Naive thymus-derived CD4-positive, alpha-beta T cell (primary cell): ENCODE data around the gene GJB1. TPM values are rescaled to one million over a fixed set of nuclear protein-coding genes. Genes with fewer than 3 reads are reported as not detected.
A peak's percentile ranks its signal among the peaks of the same experiment; 100 is the strongest.

Source experiments
- ATAC-seq: fragments of 150-1000 bp; cut with Tn5 transposase; 2 replicates; pipeline ENCODE4 v1.10.0; 2021; ENCODE audit warnings: mild to moderate bottlenecking, moderate library complexity
- CTCF ChIA-PET: fragments of 350-600 bp; sonication (Branson Sonifier 250); formaldehyde crosslinking; loops from one replicate; lab custom pipeline; 2021; ENCODE audit warnings: antibody characterized with exemption; lab: Charles Lee
- POLR2A ChIA-PET: fragments of 350-600 bp; sonication (Branson Sonifier 250); formaldehyde crosslinking; loops from one replicate; lab custom pipeline; 2021; ENCODE audit warnings: antibody characterized with exemption, inconsistent platforms; lab: Charles Lee
- DNase-seq, 9 donors: peaks; one replicate each; pipeline versions ENCODE4 v3.0.0 to v3.0.0-alpha.2; 2020 to 2022; ENCODE audit warnings: mixed read lengths in 1 of 9
- H3K27ac ChIP-seq: one replicate; pipeline ENCODE4 v1.7.0; 2013; ENCODE audit warnings: mild to moderate bottlenecking, low read depth, low read length, moderate library complexity
- H3K27me3 ChIP-seq, 2 donors: one replicate each; pipeline ENCODE4 v1.7.0; 2013; ENCODE audit warnings: low read length in 2 of 2, mild to moderate bottlenecking in 2 of 2, moderate library complexity in 2 of 2; ENCODE audit not compliant: control insufficient read depth in 2 of 2, insufficient read depth in 2 of 2
- H3K36me3 ChIP-seq, 3 experiments: 1 replicate in 2 of 3; 2 replicates in 1 of 3; pipeline ENCODE4 v1.7.0; 2013; ENCODE audit warnings: low read length in 3 of 3, mild to moderate bottlenecking in 3 of 3, moderate library complexity in 1 of 3; ENCODE audit not compliant: insufficient read depth in 3 of 3, control insufficient read depth in 2 of 3
- H3K4me1 ChIP-seq, 2 donors: one replicate each; pipeline ENCODE4 v1.7.0; 2013; ENCODE audit warnings: low read length in 2 of 2, mild to moderate bottlenecking in 2 of 2, moderate library complexity in 1 of 2; ENCODE audit not compliant: control insufficient read depth in 2 of 2, insufficient read depth in 2 of 2
- H3K4me3 ChIP-seq: 2 replicates; pipeline ENCODE4 v1.7.0; 2013; ENCODE audit warnings: mild to moderate bottlenecking, low read length
- H3K9me3 ChIP-seq, 3 experiments: 1 replicate in 2 of 3; 2 replicates in 1 of 3; pipeline ENCODE4 v1.7.0; 2013; ENCODE audit warnings: low read length in 3 of 3; ENCODE audit not compliant: control insufficient read depth in 2 of 3
- H3K27ac Mint-ChIP-seq, 9 donors: one replicate each; pipeline ENCODE4 v1.8.0; 2020 to 2022; ENCODE audit warnings: mixed read lengths in 9 of 9, mild to moderate bottlenecking in 8 of 9, moderate library complexity in 5 of 9, inconsistent platforms in 2 of 9
- H3K27me3 Mint-ChIP-seq, 5 donors: one replicate each; pipeline ENCODE4 v1.8.0; 2021 to 2022; ENCODE audit warnings: mixed read lengths in 5 of 5, mild to moderate bottlenecking in 1 of 5
- H3K36me3 Mint-ChIP-seq, 5 donors: one replicate each; pipeline ENCODE4 v1.8.0; 2020 to 2022; ENCODE audit warnings: mixed read lengths in 5 of 5, mild to moderate bottlenecking in 3 of 5, inconsistent platforms in 1 of 5
- H3K4me1 Mint-ChIP-seq, 7 donors: one replicate each; pipeline ENCODE4 v1.8.0; 2020 to 2022; ENCODE audit warnings: mixed read lengths in 7 of 7, mild to moderate bottlenecking in 3 of 7, inconsistent platforms in 1 of 7
- H3K4me3 Mint-ChIP-seq, 10 donors: one replicate each; pipeline ENCODE4 v1.8.0; 2020 to 2022; ENCODE audit warnings: mild to moderate bottlenecking in 10 of 10, mixed read lengths in 10 of 10, moderate library complexity in 6 of 10, inconsistent platforms in 2 of 10
- H3K9me3 Mint-ChIP-seq, 11 donors: one replicate each; pipeline ENCODE4 v1.8.0; 2020 to 2022; ENCODE audit warnings: mixed read lengths in 11 of 11, mild to moderate bottlenecking in 4 of 11, inconsistent platforms in 1 of 11, moderate library complexity in 1 of 11
- intact Hi-C, 2 donors: fragments of 100-400 bp; cut with micrococcal nuclease; formaldehyde crosslinking; loops; one replicate each; pipeline ENCODE4 v1.15.1; 2023
- polyA plus RNA-seq, 2 donors: library from polyadenylated mRNA; unstranded; fragments of 300-500 nt; fragmentation: Illumina TruSeq; gene quantifications; one replicate each; pipeline ENCODE4 v1.2.3, GENCODE V29; 2021
- total RNA-seq, 6 experiments: library from RNA in 5 of 6; stranded (reverse) in 5 of 6; gene quantifications; 1 replicate in 5 of 6; 2 replicates in 1 of 6; pipeline ENCODE4 v1.2.3 and lab custom pipeline; 2021 to 2026

Gene GJB1
- total and polyA plus RNA-seq, 7 experiments from 2014 or later, result not detected

DNA sequence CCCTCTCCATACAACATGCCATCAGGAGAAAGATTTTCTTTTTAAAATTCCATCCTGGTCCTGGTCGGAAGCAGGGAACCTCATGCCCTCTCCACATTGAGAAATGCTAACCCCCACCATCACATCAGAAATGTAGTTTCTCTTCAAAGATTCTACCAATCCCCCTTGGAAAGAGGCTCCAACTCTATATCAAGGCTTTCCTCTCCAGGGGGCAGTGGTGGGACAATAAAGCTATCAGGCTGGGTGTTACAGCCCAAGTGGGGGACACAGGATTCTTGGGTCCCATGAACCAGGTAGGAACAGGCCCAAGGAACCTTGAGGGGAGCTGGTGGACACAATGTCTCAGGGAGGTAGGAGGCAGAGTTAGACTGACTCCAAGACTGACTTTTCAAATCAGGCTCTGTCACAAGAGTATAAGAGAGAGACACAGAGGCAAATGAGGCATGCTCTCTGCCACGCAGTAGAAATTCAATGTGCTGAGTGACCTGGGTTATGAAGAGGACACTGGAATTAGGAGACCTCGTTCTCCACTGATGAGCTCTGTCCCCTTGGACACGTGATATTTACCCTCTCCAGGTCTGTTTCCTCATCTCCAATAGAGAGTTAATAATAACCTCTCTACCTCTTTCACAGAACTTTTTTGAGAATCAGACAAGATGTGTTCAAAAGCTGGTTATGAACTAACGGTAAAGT lies 4.5 kb downstream of the GJB1 start:
- no peak overlapping the region for H3K27ac ChIP-seq
- Mint-ChIP-seq H3K9me3 (no peaks in the 10 kb centered on the region), H3K36me3 (no peaks in the 10 kb centered on the region), H3K27ac (peak overlapping the region in 1 of 9 donors; percentile 19), H3K4me1 (peaks cover 0 to 2% (median 0%) of the 10 kb centered on the region in 7 donors), H3K27me3 (peaks cover 0 to 7% (median 0%) of the 10 kb centered on the region in 5 donors), H3K4me3 (no peak overlapping the region)
- intact Hi-C loops, result no loop called here
- no peaks in the 10 kb centered on the region for H3K4me1 ChIP-seq
- ATAC-seq, result no peak
- POLR2A ChIA-PET, result no interaction called here
- H3K36me3 ChIP-seq, result no peaks in the 10 kb centered on the region
- CTCF ChIA-PET, result interaction anchor here (0.6 kb wide), 1 partner anchor 154 kb away, joined by 4 read pairs; no protein-coding TSS in a partner anchor
- no peaks in the 10 kb centered on the region for H3K27me3 ChIP-seq
- no peak for DNase-seq
- H3K4me3 ChIP-seq, result no peak overlapping the region
- no peaks in the 10 kb centered on the region for H3K9me3 ChIP-seq

DNA sequence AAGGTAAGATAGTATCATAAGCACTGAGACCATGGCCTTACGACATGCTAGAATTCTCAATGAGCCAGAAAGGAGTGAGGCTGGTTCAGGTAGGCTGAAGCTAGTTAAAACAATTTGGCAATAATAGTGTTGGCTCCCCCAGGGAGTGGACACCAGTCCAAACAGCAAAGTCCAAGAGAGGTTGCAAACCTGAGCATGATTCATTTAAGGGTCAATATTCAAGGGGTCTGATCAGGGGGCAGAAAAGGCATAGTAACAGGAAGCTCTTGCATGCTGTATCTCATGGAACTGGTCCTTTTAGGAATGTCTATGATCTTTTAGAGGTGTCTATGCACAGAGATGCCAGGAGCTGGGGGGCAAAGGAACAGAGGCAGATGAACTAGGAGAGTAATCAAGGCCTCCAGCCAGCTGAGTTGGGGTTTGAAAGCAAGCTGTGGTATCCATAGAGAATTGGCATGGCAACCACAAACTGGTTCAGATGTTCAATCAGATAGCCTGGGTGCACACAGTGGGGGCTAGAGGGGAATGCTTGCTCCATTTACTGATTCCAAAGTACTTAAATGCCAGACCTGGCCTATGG lies 5.1 kb downstream of the GJB1 start:
- no peaks in the 10 kb centered on the region for H3K27me3 ChIP-seq
- Mint-ChIP-seq H3K4me1 (peaks cover 0 to 2% (median 0%) of the 10 kb centered on the region in 7 donors), H3K36me3 (no peaks in the 10 kb centered on the region), H3K27me3 (peaks cover 0 to 7% (median 0%) of the 10 kb centered on the region in 5 donors), H3K4me3 (no peak overlapping the region), H3K27ac (no peak overlapping the region), H3K9me3 (no peaks in the 10 kb centered on the region)
- H3K9me3 ChIP-seq, result no peaks in the 10 kb centered on the region
- DNase-seq (no peak), ATAC-seq (no peak)
- H3K36me3 ChIP-seq, result no peaks in the 10 kb centered on the region
- CTCF ChIA-PET, result interaction anchor here (0.7 kb wide), 1 partner anchor 258 kb away, joined by 3 read pairs; no protein-coding TSS in a partner anchor
- H3K27ac ChIP-seq, result no peak overlapping the region
- POLR2A ChIA-PET, result no interaction called here
- H3K4me1 ChIP-seq, result no peaks in the 10 kb centered on the region
- intact Hi-C loops, result no loop called here
- H3K4me3 ChIP-seq, result no peak overlapping the region

DNA sequence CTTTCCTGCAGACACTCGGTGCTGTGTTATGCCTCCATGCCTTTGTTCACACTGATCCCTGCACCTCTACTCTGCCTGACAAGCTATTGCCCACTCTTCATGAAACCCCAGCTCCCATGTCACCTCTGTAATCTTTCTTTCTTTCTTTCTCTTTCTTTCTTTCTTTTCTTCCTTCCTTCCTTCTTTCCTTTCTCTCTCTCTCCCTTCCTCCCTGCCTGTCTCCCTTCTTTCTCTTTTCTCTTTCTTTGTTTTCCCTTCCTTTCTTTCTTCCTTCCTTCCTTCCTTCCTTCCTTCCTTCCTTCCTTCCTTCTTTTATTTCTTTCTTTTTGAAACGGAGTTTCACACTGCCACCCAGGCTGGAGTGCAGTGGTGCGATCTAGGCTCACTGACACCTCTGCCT lies 12.5 kb downstream of the GJB1 start:
- DNase-seq, result no peak
- peak overlapping the region in 1 of 9 donors; percentile 9 for H3K27ac Mint-ChIP-seq
- peaks cover 0 to 4% (median 0%) of the 10 kb centered on the region in 7 donors for H3K4me1 Mint-ChIP-seq
- ATAC-seq, result no peak
- peaks cover 0 to 5% (median 0%) of the 10 kb centered on the region in 5 donors for H3K27me3 Mint-ChIP-seq
- Histone ChIP-seq H3K9me3 (no peaks in the 10 kb centered on the region), H3K4me3 (no peak overlapping the region), H3K27ac (no peak overlapping the region), H3K27me3 (no peaks in the 10 kb centered on the region), H3K36me3 (peaks cover 0 to 5% (median 0%) of the 10 kb centered on the region in 3 experiments), H3K4me1 (no peaks in the 10 kb centered on the region)
- ChIA-PET POLR2A (no interaction called here), CTCF (no interaction called here)
- H3K36me3 Mint-ChIP-seq, result peaks cover 0 to 8% (median 4%) of the 10 kb centered on the region in 5 donors
- intact Hi-C loops, result no loop called here
- H3K4me3 Mint-ChIP-seq, result no peak overlapping the region
- H3K9me3 Mint-ChIP-seq, result no peaks in the 10 kb centered on the region

DNA sequence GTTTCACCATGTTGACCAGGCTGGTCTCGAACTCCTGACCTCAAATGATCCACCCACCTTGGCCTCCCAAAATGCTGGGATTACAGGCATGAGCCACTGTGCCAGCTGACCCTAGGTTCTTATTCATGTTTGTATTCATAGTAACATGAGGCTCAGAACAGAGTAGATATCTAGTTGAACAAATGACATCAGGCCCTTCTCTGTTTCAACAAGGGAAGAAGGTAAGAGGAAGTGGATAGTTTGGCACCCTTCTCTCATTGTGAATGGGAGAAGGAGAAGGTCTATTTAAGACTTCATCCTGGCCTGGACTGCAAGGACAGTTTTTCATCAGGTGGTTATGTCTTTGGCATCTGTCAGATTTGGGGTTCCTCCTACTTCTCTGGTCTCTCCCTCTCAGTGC lies 13.8 kb downstream of the GJB1 start:
- Histone ChIP-seq H3K4me1 (no peaks in the 10 kb centered on the region), H3K27ac (no peak overlapping the region), H3K4me3 (no peak overlapping the region), H3K27me3 (no peaks in the 10 kb centered on the region), H3K36me3 (peaks cover 0 to 18% (median 4%) of the 10 kb centered on the region in 3 experiments), H3K9me3 (no peaks in the 10 kb centered on the region)
- Mint-ChIP-seq H3K27ac (no peak overlapping the region), H3K27me3 (peaks cover 0 to 5% (median 0%) of the 10 kb centered on the region in 5 donors), H3K9me3 (no peaks in the 10 kb centered on the region), H3K4me1 (peaks cover 0 to 2% (median 0%) of the 10 kb centered on the region in 7 donors), H3K4me3 (no peak overlapping the region), H3K36me3 (peaks cover 0 to 17% (median 7%) of the 10 kb centered on the region in 5 donors)
- DNase-seq (no peak), ATAC-seq (no peak)
- ChIA-PET POLR2A (no interaction called here), CTCF (no interaction called here)
- intact Hi-C loops, result no loop called here

DNA sequence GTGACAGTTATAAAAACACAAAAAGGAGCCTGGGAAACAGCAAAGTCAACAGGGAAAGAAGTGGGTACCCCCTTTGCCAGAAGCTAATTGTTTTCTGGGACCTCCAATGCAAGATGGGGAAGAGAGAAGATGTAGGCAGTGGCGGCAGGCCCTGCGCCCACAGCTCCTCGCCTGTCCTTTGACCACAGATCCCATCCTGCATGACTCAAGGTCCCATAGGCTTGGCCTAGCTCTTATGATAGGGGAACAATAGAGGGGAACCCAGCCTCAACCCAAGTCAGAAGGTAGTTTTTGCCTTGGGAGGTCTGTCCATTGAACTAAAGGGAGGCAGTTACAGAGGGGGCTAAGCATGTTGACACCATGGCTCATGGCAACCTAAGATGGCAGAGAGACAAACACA lies 16.8 kb downstream of the GJB1 start:
- Histone ChIP-seq H3K9me3 (no peaks in the 10 kb centered on the region), H3K4me1 (no peaks in the 10 kb centered on the region), H3K36me3 (peaks cover 0 to 47% (median 4%) of the 10 kb centered on the region in 3 experiments), H3K4me3 (no peak overlapping the region), H3K27ac (no peak overlapping the region), H3K27me3 (no peaks in the 10 kb centered on the region)
- CTCF ChIA-PET, result no interaction called here
- DNase-seq (no peak), ATAC-seq (no peak)
- peaks cover 0 to 21% (median 12%) of the 10 kb centered on the region in 5 donors for H3K36me3 Mint-ChIP-seq
- H3K27ac Mint-ChIP-seq, result no peak overlapping the region
- POLR2A ChIA-PET, result no interaction called here
- peaks cover 0 to 5% (median 0%) of the 10 kb centered on the region in 5 donors for H3K27me3 Mint-ChIP-seq
- intact Hi-C loops, result no loop called here
- H3K4me1 Mint-ChIP-seq, result peaks cover 0 to 2% (median 0%) of the 10 kb centered on the region in 7 donors
- H3K4me3 Mint-ChIP-seq, result no peak overlapping the region
- no peaks in the 10 kb centered on the region for H3K9me3 Mint-ChIP-seq

DNA sequence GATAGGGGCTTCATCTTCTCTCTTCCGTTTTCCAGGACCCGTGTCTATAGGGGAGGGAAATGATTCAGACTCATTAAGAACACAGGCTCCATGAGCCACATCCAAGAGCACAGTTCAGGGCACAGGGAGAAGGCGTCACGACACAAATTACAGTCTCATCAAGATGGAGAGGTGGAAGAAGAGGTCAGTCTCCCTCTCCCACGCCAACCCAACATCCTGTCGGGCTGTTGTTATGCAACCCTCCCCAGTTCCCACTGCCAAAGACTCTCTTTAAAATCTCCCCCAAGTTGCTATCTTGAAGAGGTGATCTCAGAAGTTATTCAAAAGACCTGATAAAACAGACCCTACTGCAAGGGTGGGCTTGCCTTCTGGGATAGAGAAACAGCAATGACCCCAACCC lies 18.3 kb downstream of the GJB1 start:
- H3K4me1 ChIP-seq, result no peaks in the 10 kb centered on the region
- Mint-ChIP-seq H3K4me3 (no peak overlapping the region), H3K36me3 (peaks cover 0 to 30% (median 19%) of the 10 kb centered on the region in 5 donors), H3K9me3 (no peaks in the 10 kb centered on the region), H3K27ac (no peak overlapping the region), H3K4me1 (no peaks in the 10 kb centered on the region), H3K27me3 (no peaks in the 10 kb centered on the region)
- H3K4me3 ChIP-seq, result no peak overlapping the region
- H3K9me3 ChIP-seq, result no peaks in the 10 kb centered on the region
- H3K27ac ChIP-seq, result no peak overlapping the region
- ATAC-seq (no peak), DNase-seq (no peak)
- ChIA-PET CTCF (no interaction called here), POLR2A (no interaction called here)
- intact Hi-C loops, result no loop called here
- H3K27me3 ChIP-seq, result no peaks in the 10 kb centered on the region
- H3K36me3 ChIP-seq, result peaks cover 0 to 59% (median 9%) of the 10 kb centered on the region in 3 experiments
